Measurements from ENCODE around the gene SNX18.
"Not testable (repeated sequence)": the region's sequence is repeated elsewhere in the genome, so short reads cannot be mapped to it uniquely, and the experiment has no call there.

SNX18 gene

GRCh38 chr5:54517512-54518145 lies at the start of gene SNX18:
SNX18 (plus strand) TSS chr5:54517759; CDS start chr5:54517953, 194 bp downstream.
- Histone ChIP-seq H3K9me3 (ENCODE audit: control insufficient read depth, low read length) (no peaks in the 10 kb centered on the region), H3K4me1 (ENCODE audit: control insufficient read depth, insufficient read depth, low read length) (peaks cover 47% of the 10 kb centered on the region), H3K4me3 (ENCODE audit: low read length) (peak within 1 kb of the TSS; percentile 86), H3K9ac (ENCODE audit: low read length) (peak within 1 kb of the TSS; percentile 96), H3K36me3 (ENCODE audit: control insufficient read depth, insufficient read depth, low read length, severe bottlenecking) (no peaks in the 10 kb centered on the region), H3K27me3 (replicated peaks; ENCODE audit: control insufficient read depth, insufficient read depth, low read length) (no peaks in the 10 kb centered on the region)
- DNase-seq (ENCODE audit: low read depth): peak; percentile 98

GRCh38 chr5:54469622-54470021 lies 47.9 kb upstream of the SNX18 start:
- peak; percentile 63 for DNase-seq (ENCODE audit: low read depth)
- Histone ChIP-seq H3K9me3 (ENCODE audit: control insufficient read depth, low read length) (no peaks in the 10 kb centered on the region), H3K4me3 (ENCODE audit: low read length) (peak overlapping the region; percentile 77), H3K36me3 (ENCODE audit: control insufficient read depth, insufficient read depth, low read length, severe bottlenecking) (no peaks in the 10 kb centered on the region), H3K4me1 (ENCODE audit: control insufficient read depth, insufficient read depth, low read length) (peaks cover 11% of the 10 kb centered on the region), H3K9ac (ENCODE audit: low read length) (peak overlapping the region; percentile 82), H3K27me3 (replicated peaks; ENCODE audit: control insufficient read depth, insufficient read depth, low read length) (no peaks in the 10 kb centered on the region)

- Histone ChIP-seq H3K27me3 (replicated peaks; ENCODE audit: control insufficient read depth, insufficient read depth, low read length) (no peaks in the 10 kb centered on the region), H3K36me3 (ENCODE audit: control insufficient read depth, insufficient read depth, low read length, severe bottlenecking) (no peaks in the 10 kb centered on the region), H3K4me1 (ENCODE audit: control insufficient read depth, insufficient read depth, low read length) (peaks cover 11% of the 10 kb centered on the region), H3K9ac (ENCODE audit: low read length) (peak overlapping the region; percentile 82), H3K4me3 (ENCODE audit: low read length) (peak overlapping the region; percentile 77), H3K9me3 (ENCODE audit: control insufficient read depth, low read length) (no peaks in the 10 kb centered on the region)
- peak; percentile 74 for DNase-seq (ENCODE audit: low read depth)
Measured at GRCh38 chr5:54470128-54470527, 47.4 kb upstream of the SNX18 start.

- H3K4me3 ChIP-seq (ENCODE audit: low read length): peak overlapping the region; percentile 77
- DNase-seq (ENCODE audit: low read depth): peak; percentile 79
Measured at GRCh38 chr5:54470677-54471076, 46.9 kb upstream of the SNX18 start.

GRCh38 chr5:54471398-54471797 lies 46.2 kb upstream of the SNX18 start:
- peak overlapping the region; percentile 82 for H3K9ac ChIP-seq (ENCODE audit: low read length)
- H3K36me3 ChIP-seq (ENCODE audit: control insufficient read depth, insufficient read depth, low read length, severe bottlenecking): no peaks in the 10 kb centered on the region
- no peak for DNase-seq (ENCODE audit: low read depth)
- H3K27me3 ChIP-seq (replicated peaks; ENCODE audit: control insufficient read depth, insufficient read depth, low read length): no peaks in the 10 kb centered on the region
- peaks cover 11% of the 10 kb centered on the region for H3K4me1 ChIP-seq (ENCODE audit: control insufficient read depth, insufficient read depth, low read length)
- H3K9me3 ChIP-seq (ENCODE audit: control insufficient read depth, low read length): no peaks in the 10 kb centered on the region
- no peak overlapping the region for H3K4me3 ChIP-seq (ENCODE audit: low read length)

More at GRCh38 chr5:54470677-54471076, 46.9 kb upstream of the SNX18 start:
- H3K9ac ChIP-seq (ENCODE audit: low read length): peak overlapping the region; percentile 82
- no peaks in the 10 kb centered on the region for H3K27me3 ChIP-seq (replicated peaks; ENCODE audit: control insufficient read depth, insufficient read depth, low read length)
- no peaks in the 10 kb centered on the region for H3K9me3 ChIP-seq (ENCODE audit: control insufficient read depth, low read length)
- H3K4me1 ChIP-seq (ENCODE audit: control insufficient read depth, insufficient read depth, low read length): peaks cover 11% of the 10 kb centered on the region
- no peaks in the 10 kb centered on the region for H3K36me3 ChIP-seq (ENCODE audit: control insufficient read depth, insufficient read depth, low read length, severe bottlenecking)

- no peaks in the 10 kb centered on the region for H3K27me3 ChIP-seq (replicated peaks; ENCODE audit: control insufficient read depth, insufficient read depth, low read length)
- no peaks in the 10 kb centered on the region for H3K36me3 ChIP-seq (ENCODE audit: control insufficient read depth, insufficient read depth, low read length, severe bottlenecking)
- no peak for DNase-seq (ENCODE audit: low read depth)
- no peak overlapping the region for H3K4me3 ChIP-seq (ENCODE audit: low read length)
- no peaks in the 10 kb centered on the region for H3K4me1 ChIP-seq (ENCODE audit: control insufficient read depth, insufficient read depth, low read length)
- H3K9me3 ChIP-seq (ENCODE audit: control insufficient read depth, low read length): no peaks in the 10 kb centered on the region
- no peak overlapping the region for H3K9ac ChIP-seq (ENCODE audit: low read length)
Measured at GRCh38 chr5:54476682-54477081, 40.9 kb upstream of the SNX18 start.

- no peak overlapping the region for H3K9ac ChIP-seq (ENCODE audit: low read length)
- no peaks in the 10 kb centered on the region for H3K36me3 ChIP-seq (ENCODE audit: control insufficient read depth, insufficient read depth, low read length, severe bottlenecking)
- no peaks in the 10 kb centered on the region for H3K9me3 ChIP-seq (ENCODE audit: control insufficient read depth, low read length)
- H3K4me1 ChIP-seq (ENCODE audit: control insufficient read depth, insufficient read depth, low read length): no peaks in the 10 kb centered on the region
- DNase-seq (ENCODE audit: low read depth): no peak
- H3K4me3 ChIP-seq (ENCODE audit: low read length): no peak overlapping the region
- H3K27me3 ChIP-seq (replicated peaks; ENCODE audit: control insufficient read depth, insufficient read depth, low read length): no peaks in the 10 kb centered on the region
Measured at GRCh38 chr5:54477941-54478478, 39.5 kb upstream of the SNX18 start.

- Histone ChIP-seq H3K36me3 (ENCODE audit: control insufficient read depth, insufficient read depth, low read length, severe bottlenecking) (no peaks in the 10 kb centered on the region), H3K27me3 (replicated peaks; ENCODE audit: control insufficient read depth, insufficient read depth, low read length) (no peaks in the 10 kb centered on the region), H3K9ac (ENCODE audit: low read length) (no peak overlapping the region), H3K9me3 (ENCODE audit: control insufficient read depth, low read length) (no peaks in the 10 kb centered on the region), H3K4me3 (ENCODE audit: low read length) (no peak overlapping the region), H3K4me1 (ENCODE audit: control insufficient read depth, insufficient read depth, low read length) (no peaks in the 10 kb centered on the region)
- no peak for DNase-seq (ENCODE audit: low read depth)
Measured at GRCh38 chr5:54480296-54480695, 37.3 kb upstream of the SNX18 start.

- no peaks in the 10 kb centered on the region for H3K9me3 ChIP-seq (ENCODE audit: control insufficient read depth, low read length)
- no peaks in the 10 kb centered on the region for H3K36me3 ChIP-seq (ENCODE audit: control insufficient read depth, insufficient read depth, low read length, severe bottlenecking)
- no peaks in the 10 kb centered on the region for H3K27me3 ChIP-seq (replicated peaks; ENCODE audit: control insufficient read depth, insufficient read depth, low read length)
- no peak for DNase-seq (ENCODE audit: low read depth)
- no peak overlapping the region for H3K4me3 ChIP-seq (ENCODE audit: low read length)
- H3K9ac ChIP-seq (ENCODE audit: low read length): no peak overlapping the region
- no peaks in the 10 kb centered on the region for H3K4me1 ChIP-seq (ENCODE audit: control insufficient read depth, insufficient read depth, low read length)
Measured at GRCh38 chr5:54484219-54484894, 33.2 kb upstream of the SNX18 start.

- H3K36me3 ChIP-seq (ENCODE audit: control insufficient read depth, insufficient read depth, low read length, severe bottlenecking); H3K4me1 ChIP-seq (ENCODE audit: control insufficient read depth, insufficient read depth, low read length): not testable (repeated sequence)
Measured at GRCh38 chr5:54485659-54486058, 31.9 kb upstream of the SNX18 start.

GRCh38 chr5:54489648-54489979 lies 27.9 kb upstream of the SNX18 start:
- not testable (repeated sequence) for DNase-seq (ENCODE audit: low read depth); H3K36me3 ChIP-seq (ENCODE audit: control insufficient read depth, insufficient read depth, low read length, severe bottlenecking); H3K9ac ChIP-seq (ENCODE audit: low read length); H3K4me3 ChIP-seq (ENCODE audit: low read length); H3K4me1 ChIP-seq (ENCODE audit: control insufficient read depth, insufficient read depth, low read length); H3K27me3 ChIP-seq (replicated peaks; ENCODE audit: control insufficient read depth, insufficient read depth, low read length); H3K9me3 ChIP-seq (ENCODE audit: control insufficient read depth, low read length)

More at GRCh38 chr5:54485659-54486058, 31.9 kb upstream of the SNX18 start:
- not testable (repeated sequence) for H3K9ac ChIP-seq (ENCODE audit: low read length); DNase-seq (ENCODE audit: low read depth); H3K27me3 ChIP-seq (replicated peaks; ENCODE audit: control insufficient read depth, insufficient read depth, low read length); H3K9me3 ChIP-seq (ENCODE audit: control insufficient read depth, low read length); H3K4me3 ChIP-seq (ENCODE audit: low read length)

All from adipocyte (in vitro differentiated cells).